Uterus (tissue), 2 donors: ENCODE results near the gene HJV.

ENCODE experiments used
- CTCF ChIP-seq, 4 experiments: fragments of 200-600 bp in 2 of 4; fragments of 450-650 bp in 2 of 4; sonication (generic) in 2 of 4; IDR thresholded peaks; one replicate each; pipeline ENCODE4 v1.5.1; 2016 to 2019; ENCODE audit warnings: antibody characterized with exemption in 4 of 4, mild to moderate bottlenecking in 2 of 4, moderate library complexity in 1 of 4
- POLR2A ChIP-seq, 2 donors: fragments of 450-650 bp; IDR thresholded peaks; one replicate each; pipeline ENCODE4 v1.6.1; 2016; ENCODE audit warnings: antibody characterized with exemption in 2 of 2, mild to moderate bottlenecking in 1 of 2, moderate library complexity in 1 of 2

GRCh38 chr1:145990249-145990855 lies 31.2 kb downstream of the HJV start:
- TF ChIP-seq CTCF (IDR thresholded peaks at IDR 0.05) = no peak
- no peak for TF ChIP-seq POLR2A (IDR thresholded peaks at IDR 0.05)
